Heart left ventricle (tissue), 13 donors: ENCODE results near the gene KRTAP5-9.
"Not testable (repeated sequence)": the region's sequence is repeated elsewhere in the genome, so short reads cannot be mapped to it uniquely, and the experiment has no call there.

ENCODE experiments used
- POLR2A ChIP-seq, 2 donors: fragments of 450-650 bp; IDR thresholded peaks; one replicate each; pipeline ENCODE4 v1.6.1; 2017; ENCODE audit warnings: antibody characterized with exemption in 2 of 2, mild to moderate bottlenecking in 2 of 2, moderate library complexity in 2 of 2
- TF ChIP-seq, protein P1 (sequence below), 12 donors: fragments of 200-600 bp; sonication (generic) in 4 of 12; IDR thresholded peaks; one replicate each; pipeline versions ENCODE4 v1.5.0 to v1.8.0; 2018 to 2022; ENCODE audit warnings: antibody characterized with exemption in 12 of 12, mild to moderate bottlenecking in 5 of 12
- donor health status: ischemic (EF 13 %, LVEDD 7.1; RV severe dilation, severe dysfunction).
- donor health status: DM: no; HTN: yes; CAD: no.
- donor health status: DM: no; HTN: no; CAD: no.
- donor health status: ischemic (EF 25% LVEDD 6.9; RV normal size, moderate dysfunction).
- donor health status: ischemic (EF 25% LVEDD 5.7; RV mildly dilated, moderate dysfunction).
- donor health status: ischemic (EF 35%, LVEDD 5.7; RV mildly dilated, moderate dysfunction).
- donor health status: nonischemic (EF 11% LVEDD 7.7; RV severe dilation, severe dysfunction).
- donor health status: DM: yes; HTN: yes; CAD: no.
- donor health status: PGD.
- donor health status: ischemic (EF 29% LVEDD 5.4; RV normal size, mild dysfunction).
- donor health status: nonischemic (EF 23%, LVEDD 6.1; RV moderate dilation, normal function).

DNA sequence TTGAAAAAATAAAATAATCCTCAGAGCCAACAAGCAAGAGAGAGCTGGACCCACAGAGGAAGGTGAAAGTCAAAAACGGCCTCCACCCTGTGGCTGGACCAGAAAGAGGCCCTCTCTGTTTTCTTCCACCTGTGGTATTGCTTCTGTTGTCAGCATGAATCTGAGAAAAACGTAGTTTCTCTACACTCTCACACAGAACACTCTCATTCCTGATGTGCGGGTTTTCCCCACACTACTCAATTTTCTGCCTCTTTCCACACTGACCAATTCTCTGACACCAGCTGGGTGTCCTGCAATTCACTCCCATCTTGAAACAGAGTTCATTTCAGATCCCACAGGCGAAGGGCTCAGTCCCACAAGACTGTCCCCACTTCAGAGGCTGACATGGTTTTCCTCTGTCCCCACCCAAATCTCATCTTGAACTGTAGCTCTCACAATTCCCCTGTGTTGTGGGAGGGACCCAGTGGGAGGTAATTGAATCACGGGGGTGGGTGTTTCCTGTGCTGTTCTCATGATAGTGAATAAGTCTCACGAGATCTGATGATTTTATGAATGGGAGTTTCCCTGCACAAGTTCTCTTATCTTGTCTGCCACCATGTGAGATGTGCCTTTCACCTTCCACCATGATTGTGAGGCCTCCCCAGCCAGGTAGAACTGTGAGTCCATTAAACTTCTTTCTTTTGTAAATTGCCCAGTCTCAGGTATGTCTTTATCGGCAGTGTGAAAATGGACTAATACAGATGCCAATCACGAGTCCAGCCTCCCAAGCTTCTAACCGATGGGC is 7.5 kb upstream of the KRTAP5-9 start:
- TF ChIP-seq POLR2A (IDR thresholded peaks at IDR 0.05) = not testable (repeated sequence)
- TF ChIP-seq, protein P1, sequence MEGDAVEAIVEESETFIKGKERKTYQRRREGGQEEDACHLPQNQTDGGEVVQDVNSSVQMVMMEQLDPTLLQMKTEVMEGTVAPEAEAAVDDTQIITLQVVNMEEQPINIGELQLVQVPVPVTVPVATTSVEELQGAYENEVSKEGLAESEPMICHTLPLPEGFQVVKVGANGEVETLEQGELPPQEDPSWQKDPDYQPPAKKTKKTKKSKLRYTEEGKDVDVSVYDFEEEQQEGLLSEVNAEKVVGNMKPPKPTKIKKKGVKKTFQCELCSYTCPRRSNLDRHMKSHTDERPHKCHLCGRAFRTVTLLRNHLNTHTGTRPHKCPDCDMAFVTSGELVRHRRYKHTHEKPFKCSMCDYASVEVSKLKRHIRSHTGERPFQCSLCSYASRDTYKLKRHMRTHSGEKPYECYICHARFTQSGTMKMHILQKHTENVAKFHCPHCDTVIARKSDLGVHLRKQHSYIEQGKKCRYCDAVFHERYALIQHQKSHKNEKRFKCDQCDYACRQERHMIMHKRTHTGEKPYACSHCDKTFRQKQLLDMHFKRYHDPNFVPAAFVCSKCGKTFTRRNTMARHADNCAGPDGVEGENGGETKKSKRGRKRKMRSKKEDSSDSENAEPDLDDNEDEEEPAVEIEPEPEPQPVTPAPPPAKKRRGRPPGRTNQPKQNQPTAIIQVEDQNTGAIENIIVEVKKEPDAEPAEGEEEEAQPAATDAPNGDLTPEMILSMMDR (IDR thresholded peaks at IDR 0.05) = not testable (repeated sequence)
